ENCODE data around the gene TBC1D8B.

DNA sequence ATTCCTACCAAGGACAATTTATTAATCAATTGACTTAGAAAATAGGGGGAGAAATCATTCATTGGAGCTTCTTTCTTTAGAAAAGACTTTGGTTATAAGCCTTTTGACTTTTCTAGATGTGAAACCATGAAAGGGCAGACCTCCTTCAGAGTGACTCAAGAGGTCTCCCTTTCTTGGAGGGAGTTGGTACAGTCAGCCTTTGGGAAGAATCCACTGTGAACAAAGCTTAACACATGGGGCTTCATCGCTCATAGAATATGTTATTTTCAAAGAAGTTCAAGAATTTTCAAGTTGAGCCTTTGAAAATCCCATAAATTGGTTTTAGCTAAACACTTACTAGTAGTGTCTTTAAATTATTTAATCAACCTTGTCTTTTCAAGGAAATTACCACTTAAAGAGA, 72.7 kb downstream of the TBC1D8B start:
- TF ChIP-seq, protein P1, sequence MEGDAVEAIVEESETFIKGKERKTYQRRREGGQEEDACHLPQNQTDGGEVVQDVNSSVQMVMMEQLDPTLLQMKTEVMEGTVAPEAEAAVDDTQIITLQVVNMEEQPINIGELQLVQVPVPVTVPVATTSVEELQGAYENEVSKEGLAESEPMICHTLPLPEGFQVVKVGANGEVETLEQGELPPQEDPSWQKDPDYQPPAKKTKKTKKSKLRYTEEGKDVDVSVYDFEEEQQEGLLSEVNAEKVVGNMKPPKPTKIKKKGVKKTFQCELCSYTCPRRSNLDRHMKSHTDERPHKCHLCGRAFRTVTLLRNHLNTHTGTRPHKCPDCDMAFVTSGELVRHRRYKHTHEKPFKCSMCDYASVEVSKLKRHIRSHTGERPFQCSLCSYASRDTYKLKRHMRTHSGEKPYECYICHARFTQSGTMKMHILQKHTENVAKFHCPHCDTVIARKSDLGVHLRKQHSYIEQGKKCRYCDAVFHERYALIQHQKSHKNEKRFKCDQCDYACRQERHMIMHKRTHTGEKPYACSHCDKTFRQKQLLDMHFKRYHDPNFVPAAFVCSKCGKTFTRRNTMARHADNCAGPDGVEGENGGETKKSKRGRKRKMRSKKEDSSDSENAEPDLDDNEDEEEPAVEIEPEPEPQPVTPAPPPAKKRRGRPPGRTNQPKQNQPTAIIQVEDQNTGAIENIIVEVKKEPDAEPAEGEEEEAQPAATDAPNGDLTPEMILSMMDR (IDR thresholded peaks at IDR 0.05) = no peak
- TF ChIP-seq POLR2A (IDR thresholded peaks at IDR 0.05) (no peak), POLR2AphosphoS5 (IDR thresholded peaks at IDR 0.05) (no peak)
